OCI-LY1 (cell line): Measurements from ENCODE around the gene HLCS.

Experiments used
- H2AFZ ChIP-seq: fragments of 200-600 bp; sonication (generic), shearing (Covaris generic); 2 replicates; pipeline ENCODE4 v1.6.0; 2014; ENCODE audit warnings: antibody characterized with exemption, mild to moderate bottlenecking, low read length
- H3F3A ChIP-seq: fragments of 200-600 bp; sonication (generic), shearing (Covaris generic); 2 replicates; pipeline ENCODE4 v1.6.0; 2014; ENCODE audit warnings: mild to moderate bottlenecking, antibody characterized with exemption, low read length, moderate library complexity; ENCODE audit not compliant: insufficient read depth
- H3K27ac ChIP-seq: fragments of 200-600 bp; sonication (generic); 2 replicates; pipeline ENCODE4 v1.5.1; 2014; ENCODE audit warnings: low read length, mixed run types, mild to moderate bottlenecking, low read depth; ENCODE audit not compliant: poor library complexity, severe bottlenecking
- H3K27me3 ChIP-seq: fragments of 200-600 bp; sonication (generic); 2 replicates; pipeline ENCODE4 v1.6.0; 2014; ENCODE audit warnings: antibody characterized with exemption, mild to moderate bottlenecking, low read length, moderate library complexity; ENCODE audit not compliant: insufficient read depth
- H3K36me3 ChIP-seq: fragments of 200-600 bp; sonication (generic); 2 replicates; pipeline ENCODE4 v1.6.1; 2014; ENCODE audit warnings: mild to moderate bottlenecking, antibody characterized with exemption, low read length, moderate library complexity, mixed read lengths; ENCODE audit not compliant: insufficient read depth
- H3K4me1 ChIP-seq: fragments of 200-600 bp; sonication (generic); 2 replicates; pipeline ENCODE4 v1.5.1; 2014; ENCODE audit warnings: mild to moderate bottlenecking, low read length, moderate library complexity; ENCODE audit not compliant: insufficient read depth, severe bottlenecking
- H3K4me2 ChIP-seq: fragments of 200-600 bp; sonication (generic), shearing (Covaris generic); 2 replicates; pipeline ENCODE4 v1.6.1; 2014; ENCODE audit warnings: low read length
- H3K4me3 ChIP-seq: fragments of 200-600 bp; sonication (generic); 2 replicates; pipeline ENCODE4 v1.5.1; 2014; ENCODE audit warnings: low read length, low read depth, mild to moderate bottlenecking, mixed read lengths; ENCODE audit not compliant: poor library complexity, severe bottlenecking
- H3K79me2 ChIP-seq: fragments of 200-600 bp; shearing (Covaris generic); 2 replicates; pipeline ENCODE4 v1.6.1; 2016; ENCODE audit warnings: mixed run types, low read length, mixed read lengths; ENCODE audit not compliant: insufficient read depth
- H3K9ac ChIP-seq: fragments of 200-600 bp; sonication (generic), shearing (Covaris generic); 2 replicates; pipeline ENCODE4 v1.6.1; 2014; ENCODE audit warnings: mild to moderate bottlenecking, low read length, mixed read lengths
- H3K9me2 ChIP-seq: fragments of 200-600 bp; sonication (generic), shearing (Covaris generic); 2 replicates; pipeline ENCODE4 v1.6.1; 2014; ENCODE audit warnings: low read depth, mild to moderate bottlenecking, low read length, mixed read lengths
- H3K9me3 ChIP-seq: fragments of 200-600 bp; shearing (Covaris generic); 2 replicates; pipeline ENCODE4 v1.6.1; 2014; ENCODE audit warnings: low read length, mixed read lengths
- H4K20me1 ChIP-seq: fragments of 200-600 bp; sonication (generic), shearing (Covaris generic); 2 replicates; pipeline ENCODE4 v1.6.0; 2016; ENCODE audit warnings: mild to moderate bottlenecking, low read length; ENCODE audit not compliant: insufficient read depth
- CTCF ChIP-seq: fragments of 200-600 bp; sonication (generic), shearing (Covaris generic); IDR thresholded peaks from 2 replicates; pipeline ENCODE4 v1.5.1; 2017; ENCODE audit warnings: mild to moderate bottlenecking, antibody characterized with exemption, low read length, moderate library complexity, mixed read lengths
- EZH2 ChIP-seq: fragments of 200-600 bp; sonication (generic), shearing (Covaris generic); IDR thresholded peaks from 2 replicates; pipeline ENCODE4 v1.8.0; 2017; ENCODE audit warnings: borderline replicate concordance, mixed run types, mild to moderate bottlenecking, antibody characterized with exemption, low read length, moderate library complexity, mixed read lengths

The HLCS gene

GRCh38 chr21:36834192-36834591 is 132.3 kb downstream of the HLCS start:
- no peaks in the 10 kb centered on the region for H3F3A ChIP-seq
- TF ChIP-seq EZH2 = no peak
- TF ChIP-seq CTCF = no peak
- H2AFZ ChIP-seq = no peak overlapping the region
- no peaks in the 10 kb centered on the region for H3K4me1 ChIP-seq
- H3K4me3 ChIP-seq = no peak overlapping the region
- H4K20me1 ChIP-seq = no peaks in the 10 kb centered on the region
- H3K4me2 ChIP-seq = no peak overlapping the region
- no peak overlapping the region for H3K9ac ChIP-seq
- H3K27ac ChIP-seq = no peak overlapping the region
- H3K9me3 ChIP-seq = no peaks in the 10 kb centered on the region
- H3K79me2 ChIP-seq = no peaks in the 10 kb centered on the region
- no peaks in the 10 kb centered on the region for H3K27me3 ChIP-seq
- no peaks in the 10 kb centered on the region for H3K36me3 ChIP-seq
- no peaks in the 10 kb centered on the region for H3K9me2 ChIP-seq

GRCh38 chr21:36830100-36830499 is 136.4 kb downstream of the HLCS start:
- Histone ChIP-seq H3K4me2 (no peak overlapping the region), H3K4me3 (no peak overlapping the region), H3K9ac (no peak overlapping the region), H3K4me1 (no peaks in the 10 kb centered on the region), H2AFZ (no peak overlapping the region), H3K27ac (no peak overlapping the region), H3K27me3 (no peaks in the 10 kb centered on the region), H3K36me3 (no peaks in the 10 kb centered on the region), H3F3A (no peaks in the 10 kb centered on the region), H3K9me3 (no peaks in the 10 kb centered on the region), H3K79me2 (no peaks in the 10 kb centered on the region), H3K9me2 (no peaks in the 10 kb centered on the region), H4K20me1 (no peaks in the 10 kb centered on the region)
- TF ChIP-seq CTCF (no peak), EZH2 (no peak)

GRCh38 chr21:36828891-36829515 is 137.5 kb downstream of the HLCS start:
- no peaks in the 10 kb centered on the region for H3K4me1 ChIP-seq
- TF ChIP-seq CTCF = no peak
- TF ChIP-seq EZH2 = no peak
- no peaks in the 10 kb centered on the region for H3K79me2 ChIP-seq

More at GRCh38 chr21:36828891-36829515, 137.5 kb downstream of the HLCS start:
- Histone ChIP-seq H3K9ac (no peak overlapping the region), H4K20me1 (no peaks in the 10 kb centered on the region), H3K36me3 (no peaks in the 10 kb centered on the region), H3K4me3 (no peak overlapping the region), H3K4me2 (no peak overlapping the region), H2AFZ (no peak overlapping the region), H3K27ac (no peak overlapping the region), H3K9me3 (no peaks in the 10 kb centered on the region), H3F3A (no peaks in the 10 kb centered on the region), H3K9me2 (no peaks in the 10 kb centered on the region), H3K27me3 (no peaks in the 10 kb centered on the region)
